ENCODE results near the gene GPX2.

DNA sequence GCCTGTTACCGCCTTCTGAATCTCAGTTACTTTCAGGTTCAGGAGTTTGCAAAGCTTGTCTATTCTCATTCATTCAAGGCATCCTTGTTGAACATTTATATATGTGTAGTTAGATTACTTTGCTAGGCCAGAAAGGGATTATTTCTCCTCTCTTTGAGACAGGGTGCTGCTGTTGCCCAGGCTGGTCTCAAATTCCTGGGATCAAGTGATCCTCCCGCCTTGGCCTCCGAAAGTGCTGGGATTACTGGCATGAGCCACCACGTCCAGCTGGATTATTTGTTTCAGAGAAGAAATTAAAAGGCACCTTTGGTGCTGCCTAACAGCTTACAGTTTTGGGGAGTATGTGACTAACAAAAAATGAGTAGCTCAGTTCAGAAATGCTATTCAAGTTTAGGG, 27.5 kb downstream of the GPX2 start:
- TF ChIP-seq POLR2A (IDR thresholded peaks at IDR 0.05) = no peak
- TF ChIP-seq, protein P1, sequence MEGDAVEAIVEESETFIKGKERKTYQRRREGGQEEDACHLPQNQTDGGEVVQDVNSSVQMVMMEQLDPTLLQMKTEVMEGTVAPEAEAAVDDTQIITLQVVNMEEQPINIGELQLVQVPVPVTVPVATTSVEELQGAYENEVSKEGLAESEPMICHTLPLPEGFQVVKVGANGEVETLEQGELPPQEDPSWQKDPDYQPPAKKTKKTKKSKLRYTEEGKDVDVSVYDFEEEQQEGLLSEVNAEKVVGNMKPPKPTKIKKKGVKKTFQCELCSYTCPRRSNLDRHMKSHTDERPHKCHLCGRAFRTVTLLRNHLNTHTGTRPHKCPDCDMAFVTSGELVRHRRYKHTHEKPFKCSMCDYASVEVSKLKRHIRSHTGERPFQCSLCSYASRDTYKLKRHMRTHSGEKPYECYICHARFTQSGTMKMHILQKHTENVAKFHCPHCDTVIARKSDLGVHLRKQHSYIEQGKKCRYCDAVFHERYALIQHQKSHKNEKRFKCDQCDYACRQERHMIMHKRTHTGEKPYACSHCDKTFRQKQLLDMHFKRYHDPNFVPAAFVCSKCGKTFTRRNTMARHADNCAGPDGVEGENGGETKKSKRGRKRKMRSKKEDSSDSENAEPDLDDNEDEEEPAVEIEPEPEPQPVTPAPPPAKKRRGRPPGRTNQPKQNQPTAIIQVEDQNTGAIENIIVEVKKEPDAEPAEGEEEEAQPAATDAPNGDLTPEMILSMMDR (IDR thresholded peaks at IDR 0.05) = no peak

Data from Peyer's patch (tissue), 4 donors.